Activated CD4-positive, alpha-beta T cell treated with anti-CD3 and anti-CD28 coated beads for 4 hours (primary cell): ENCODE data around the gene RBM46.

Source experiments
- DNase-seq, 2 donors: peaks; one replicate each; pipeline ENCODE4 v3.0.0-alpha.2; 2020

Gene RBM46

GRCh38 chr4:154781126-154781982 is at the start of gene RBM46:
Gene RBM46 (plus strand): TSS chr4:154781272. CDS start chr4:154796753, 15,481 bp downstream.
- no peak for DNase-seq

- DNase-seq, result no peak
Measured at GRCh38 chr4:154731756-154732155, 49.3 kb upstream of the RBM46 start.

GRCh38 chr4:154732669-154733068 is 48.4 kb upstream of the RBM46 start:
- no peak for DNase-seq

GRCh38 chr4:154736770-154737169 is 44.3 kb upstream of the RBM46 start:
- no peak for DNase-seq

GRCh38 chr4:154738426-154738825 is 42.6 kb upstream of the RBM46 start:
- no peak for DNase-seq

- no peak for DNase-seq
Measured at GRCh38 chr4:154739111-154739510, 42.0 kb upstream of the RBM46 start.

GRCh38 chr4:154740462-154740861 is 40.6 kb upstream of the RBM46 start:
- no peak for DNase-seq

- DNase-seq, result no peak
Measured at GRCh38 chr4:154741131-154741665, 39.9 kb upstream of the RBM46 start.

GRCh38 chr4:154741922-154742850 is 38.9 kb upstream of the RBM46 start:
- DNase-seq, result no peak

- DNase-seq, result peak; percentile 5 to 18
Measured at GRCh38 chr4:154743683-154744340, 37.3 kb upstream of the RBM46 start, which contains the start of gene LRAT. Gene LRAT (plus strand): TSS chr4:154744000. CDS start chr4:154744327, 327 bp downstream.

GRCh38 chr4:154744341-154744926 is 36.6 kb upstream of the RBM46 start:
- DNase-seq, result no peak

GRCh38 chr4:154757713-154758112 is 23.4 kb upstream of the RBM46 start:
- DNase-seq, result no peak

GRCh38 chr4:154760895-154761294 is 20.2 kb upstream of the RBM46 start:
- no peak for DNase-seq

- DNase-seq, result no peak
Measured at GRCh38 chr4:154778264-154778663, 2.8 kb upstream of the RBM46 start.

GRCh38 chr4:154779362-154779947 is 1.6 kb upstream of the RBM46 start:
- no peak for DNase-seq

- no peak for DNase-seq
Measured at GRCh38 chr4:154781983-154782293, 866 bp downstream of the RBM46 start.

- DNase-seq, result no peak
Measured at GRCh38 chr4:154807042-154807630, 26.1 kb downstream of the RBM46 start.

- DNase-seq, result no peak
Measured at GRCh38 chr4:154818230-154818629, 37.2 kb downstream of the RBM46 start.

- DNase-seq, result no peak
Measured at GRCh38 chr4:154822775-154823174, 41.7 kb downstream of the RBM46 start.

GRCh38 chr4:154836030-154836429 is 55.0 kb downstream of the RBM46 start:
- no peak for DNase-seq

- DNase-seq, result no peak
Measured at GRCh38 chr4:154836513-154836912, 55.4 kb downstream of the RBM46 start.

GRCh38 chr4:154838155-154838554 is 57.1 kb downstream of the RBM46 start:
- DNase-seq, result no peak
